DOHH2 (cell line): ENCODE results near the gene ADGRG6.

Experiments used
- EZH2phosphoT487 ChIP-seq: fragments of 200-600 bp; sonication (generic); IDR thresholded peaks from 2 replicates; pipeline ENCODE4 v1.6.1; 2017; ENCODE audit warnings: borderline replicate concordance, mild to moderate bottlenecking, antibody characterized with exemption, low read length, moderate library complexity, mixed read lengths
- TF ChIP-seq, protein P1 (sequence below): fragments of 200-600 bp; sonication (generic); IDR thresholded peaks from one replicate; pipeline ENCODE4 v1.5.1; 2014; ENCODE audit warnings: antibody characterized with exemption, mild to moderate bottlenecking, low read depth, low read length; ENCODE audit not compliant: poor library complexity, severe bottlenecking

DNA sequence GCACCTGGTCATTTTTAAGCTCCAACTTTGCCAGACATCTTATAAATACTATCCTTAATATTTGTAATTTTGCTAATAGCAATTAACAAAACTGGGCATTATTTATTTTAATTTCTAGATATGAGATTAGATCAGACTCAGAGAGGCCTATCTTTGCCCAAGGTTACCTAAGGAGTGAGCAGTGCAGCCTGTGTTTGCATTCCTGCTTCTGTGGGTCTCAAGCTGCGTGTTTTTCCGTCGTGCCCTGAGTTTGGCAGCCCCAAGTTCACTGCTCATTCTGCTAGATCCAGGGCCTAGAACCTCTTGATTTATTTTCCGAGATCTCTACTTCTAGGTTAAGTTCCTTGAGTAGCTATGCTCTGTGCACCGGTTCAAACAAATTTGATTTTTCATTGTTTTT, 11.0 kb upstream of the ADGRG6 start:
- TF ChIP-seq, protein P1, sequence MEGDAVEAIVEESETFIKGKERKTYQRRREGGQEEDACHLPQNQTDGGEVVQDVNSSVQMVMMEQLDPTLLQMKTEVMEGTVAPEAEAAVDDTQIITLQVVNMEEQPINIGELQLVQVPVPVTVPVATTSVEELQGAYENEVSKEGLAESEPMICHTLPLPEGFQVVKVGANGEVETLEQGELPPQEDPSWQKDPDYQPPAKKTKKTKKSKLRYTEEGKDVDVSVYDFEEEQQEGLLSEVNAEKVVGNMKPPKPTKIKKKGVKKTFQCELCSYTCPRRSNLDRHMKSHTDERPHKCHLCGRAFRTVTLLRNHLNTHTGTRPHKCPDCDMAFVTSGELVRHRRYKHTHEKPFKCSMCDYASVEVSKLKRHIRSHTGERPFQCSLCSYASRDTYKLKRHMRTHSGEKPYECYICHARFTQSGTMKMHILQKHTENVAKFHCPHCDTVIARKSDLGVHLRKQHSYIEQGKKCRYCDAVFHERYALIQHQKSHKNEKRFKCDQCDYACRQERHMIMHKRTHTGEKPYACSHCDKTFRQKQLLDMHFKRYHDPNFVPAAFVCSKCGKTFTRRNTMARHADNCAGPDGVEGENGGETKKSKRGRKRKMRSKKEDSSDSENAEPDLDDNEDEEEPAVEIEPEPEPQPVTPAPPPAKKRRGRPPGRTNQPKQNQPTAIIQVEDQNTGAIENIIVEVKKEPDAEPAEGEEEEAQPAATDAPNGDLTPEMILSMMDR: no peak
- no peak for TF ChIP-seq EZH2phosphoT487
